Loucy (cell line): ENCODE results near the gene CNOT6.

Source experiments
- H2AFZ ChIP-seq: fragments of 200-600 bp; sonication (generic); 2 replicates; pipeline ENCODE4 v1.6.0; 2016; ENCODE audit warnings: antibody characterized with exemption, mild to moderate bottlenecking, low read length, moderate library complexity
- H3F3A ChIP-seq: fragments of 200-600 bp; 2 replicates; pipeline ENCODE4 v1.6.0; 2016; ENCODE audit warnings: antibody characterized with exemption, low read depth, mild to moderate bottlenecking
- H3K27me3 ChIP-seq: fragments of 200-600 bp; sonication (generic); 2 replicates; pipeline ENCODE4 v1.6.1; 2014; ENCODE audit warnings: low read length, mild to moderate bottlenecking; ENCODE audit not compliant: insufficient read depth, poor library complexity, severe bottlenecking
- H3K36me3 ChIP-seq: fragments of 200-600 bp; sonication (generic); 2 replicates; pipeline ENCODE4 v1.6.1; 2016; ENCODE audit warnings: low read length; ENCODE audit not compliant: insufficient read depth
- H3K4me1 ChIP-seq: fragments of 200-600 bp; sonication (generic); 2 replicates; pipeline ENCODE4 v1.5.1; 2014; ENCODE audit warnings: low read length, mild to moderate bottlenecking; ENCODE audit not compliant: insufficient read depth, poor library complexity, severe bottlenecking
- H3K4me2 ChIP-seq: fragments of 200-600 bp; sonication (generic); 2 replicates; pipeline ENCODE4 v1.6.0; 2014; ENCODE audit warnings: antibody characterized with exemption, low read length, low read depth, mild to moderate bottlenecking; ENCODE audit not compliant: poor library complexity, severe bottlenecking
- H3K4me3 ChIP-seq: fragments of 200-600 bp; sonication (generic); 2 replicates; pipeline ENCODE4 v1.5.1; 2014; ENCODE audit warnings: low read length, mild to moderate bottlenecking, mixed read lengths; ENCODE audit not compliant: poor library complexity, severe bottlenecking
- H3K79me2 ChIP-seq: fragments of 200-600 bp; sonication (generic); 2 replicates; pipeline ENCODE4 v1.6.1; 2014; ENCODE audit warnings: low read length; ENCODE audit not compliant: insufficient read depth
- H3K9ac ChIP-seq: fragments of 200-600 bp; sonication (generic); 2 replicates; pipeline ENCODE4 v1.6.0; 2014; ENCODE audit warnings: mild to moderate bottlenecking, low read depth, low read length, moderate library complexity; ENCODE audit not compliant: poor library complexity, severe bottlenecking
- H3K9me2 ChIP-seq: fragments of 200-600 bp; sonication (generic); replicated peaks from 2 replicates; pipeline ENCODE4 v1.6.1; 2016; ENCODE audit warnings: low read depth, low read length, mixed read lengths
- H3K9me3 ChIP-seq: fragments of 200-600 bp; sonication (generic); 2 replicates; pipeline ENCODE4 v1.6.1; 2014; ENCODE audit warnings: mild to moderate bottlenecking, antibody characterized with exemption, low read length, low read depth; ENCODE audit not compliant: insufficient read depth
- H4K20me1 ChIP-seq: fragments of 200-600 bp; sonication (generic); 2 replicates; pipeline ENCODE4 v1.6.0; 2014; ENCODE audit warnings: antibody characterized with exemption, low read length, mild to moderate bottlenecking; ENCODE audit not compliant: insufficient read depth, poor library complexity, severe bottlenecking
- EZH2phosphoT487 ChIP-seq: fragments of 200-600 bp; IDR thresholded peaks from 2 replicates; pipeline ENCODE4 v1.6.1; 2018; ENCODE audit warnings: antibody characterized with exemption, mild to moderate bottlenecking, moderate library complexity, borderline replicate concordance
- TF ChIP-seq, protein P1 (sequence below): fragments of 200-600 bp; sonication (generic); conservative IDR thresholded peaks from 2 replicates; pipeline ENCODE4 v1.5.1; 2014; ENCODE audit warnings: mild to moderate bottlenecking, antibody characterized with exemption, low read length

Gene CNOT6

GRCh38 chr5:180484813-180485212, 9.4 kb upstream of the CNOT6 start:
- no peaks in the 10 kb centered on the region for H3K4me1 ChIP-seq
- no peaks in the 10 kb centered on the region for H4K20me1 ChIP-seq
- H3K9me3 ChIP-seq: no peaks in the 10 kb centered on the region
- no peak overlapping the region for H3K4me3 ChIP-seq
- H2AFZ ChIP-seq: no peak overlapping the region
- H3K79me2 ChIP-seq: no peaks in the 10 kb centered on the region
- no peaks in the 10 kb centered on the region for H3K27me3 ChIP-seq
- H3F3A ChIP-seq: no peaks in the 10 kb centered on the region
- TF ChIP-seq, protein P1, sequence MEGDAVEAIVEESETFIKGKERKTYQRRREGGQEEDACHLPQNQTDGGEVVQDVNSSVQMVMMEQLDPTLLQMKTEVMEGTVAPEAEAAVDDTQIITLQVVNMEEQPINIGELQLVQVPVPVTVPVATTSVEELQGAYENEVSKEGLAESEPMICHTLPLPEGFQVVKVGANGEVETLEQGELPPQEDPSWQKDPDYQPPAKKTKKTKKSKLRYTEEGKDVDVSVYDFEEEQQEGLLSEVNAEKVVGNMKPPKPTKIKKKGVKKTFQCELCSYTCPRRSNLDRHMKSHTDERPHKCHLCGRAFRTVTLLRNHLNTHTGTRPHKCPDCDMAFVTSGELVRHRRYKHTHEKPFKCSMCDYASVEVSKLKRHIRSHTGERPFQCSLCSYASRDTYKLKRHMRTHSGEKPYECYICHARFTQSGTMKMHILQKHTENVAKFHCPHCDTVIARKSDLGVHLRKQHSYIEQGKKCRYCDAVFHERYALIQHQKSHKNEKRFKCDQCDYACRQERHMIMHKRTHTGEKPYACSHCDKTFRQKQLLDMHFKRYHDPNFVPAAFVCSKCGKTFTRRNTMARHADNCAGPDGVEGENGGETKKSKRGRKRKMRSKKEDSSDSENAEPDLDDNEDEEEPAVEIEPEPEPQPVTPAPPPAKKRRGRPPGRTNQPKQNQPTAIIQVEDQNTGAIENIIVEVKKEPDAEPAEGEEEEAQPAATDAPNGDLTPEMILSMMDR: no peak
- TF ChIP-seq EZH2phosphoT487: no peak
- H3K4me2 ChIP-seq: no peak overlapping the region
- no peaks in the 10 kb centered on the region for H3K36me3 ChIP-seq
- H3K9ac ChIP-seq: no peak overlapping the region
- no peaks in the 10 kb centered on the region for H3K9me2 ChIP-seq

DNA sequence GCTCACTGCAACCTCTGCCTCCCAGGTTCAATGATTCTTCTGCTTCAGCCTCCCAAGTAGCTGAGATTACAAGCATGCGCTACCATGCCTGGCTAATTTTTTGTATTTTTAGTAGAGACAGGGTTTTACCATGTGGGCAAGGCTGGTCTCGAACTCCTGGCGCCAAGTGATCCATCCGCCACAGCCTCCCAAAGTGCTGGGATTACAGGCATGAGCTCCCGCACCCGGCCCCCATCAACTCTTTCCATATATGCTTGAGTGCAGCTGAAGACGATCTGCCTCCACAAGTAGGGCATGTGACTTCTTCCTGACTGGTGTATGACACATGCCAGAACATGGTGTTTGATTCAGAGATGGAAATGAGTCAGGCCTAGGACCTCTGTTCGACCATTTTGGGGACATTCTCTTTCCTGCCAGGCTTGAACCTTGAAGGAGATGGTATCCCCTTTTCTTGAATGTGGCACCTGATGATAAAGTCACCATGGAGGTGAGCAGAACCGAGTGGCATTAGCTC, 7.5 kb upstream of the CNOT6 start:
- TF ChIP-seq, protein P1: no peak
- no peak for TF ChIP-seq EZH2phosphoT487
- no peaks in the 10 kb centered on the region for H3K4me1 ChIP-seq
- H4K20me1 ChIP-seq: no peaks in the 10 kb centered on the region
- no peaks in the 10 kb centered on the region for H3K9me2 ChIP-seq
- H3K4me2 ChIP-seq: no peak overlapping the region
- no peaks in the 10 kb centered on the region for H3F3A ChIP-seq
- no peak overlapping the region for H3K9ac ChIP-seq
- H3K27me3 ChIP-seq: no peaks in the 10 kb centered on the region
- H3K9me3 ChIP-seq: no peaks in the 10 kb centered on the region
- H3K36me3 ChIP-seq: no peaks in the 10 kb centered on the region
- no peak overlapping the region for H3K4me3 ChIP-seq
- no peaks in the 10 kb centered on the region for H3K79me2 ChIP-seq
- no peak overlapping the region for H2AFZ ChIP-seq

- Histone ChIP-seq H3K36me3 (no peaks in the 10 kb centered on the region), H3K27me3 (no peaks in the 10 kb centered on the region), H3F3A (no peaks in the 10 kb centered on the region), H3K9me3 (no peaks in the 10 kb centered on the region), H3K4me2 (no peak overlapping the region), H2AFZ (no peak overlapping the region), H4K20me1 (no peaks in the 10 kb centered on the region), H3K4me3 (no peak overlapping the region), H3K79me2 (no peaks in the 10 kb centered on the region), H3K9ac (no peak overlapping the region), H3K4me1 (no peaks in the 10 kb centered on the region), H3K9me2 (no peaks in the 10 kb centered on the region)
- no peak for TF ChIP-seq EZH2phosphoT487
- TF ChIP-seq, protein P1: no peak
These were observed 6.6 kb upstream of the CNOT6 start for GRCh38 chr5:180487556-180487955.
